Brain microvascular endothelial cell (primary cell): ENCODE measurements around the gene NOS3.

ENCODE experiments used
- DNase-seq: peaks from one replicate; pipeline ENCODE4 v3.0.0-alpha.2; 2020
- H3K27ac ChIP-seq: fragments of 250-450 bp; sonication (Bioruptor Pico); 2 replicates; pipeline ENCODE4 v1.5.1; 2020; ENCODE audit warnings: mild to moderate bottlenecking, moderate library complexity
- H3K27me3 ChIP-seq: fragments of 250-450 bp; sonication (Bioruptor Pico); replicated peaks from 2 replicates; pipeline ENCODE4 v1.5.1; 2020; ENCODE audit warnings: mild to moderate bottlenecking
- H3K36me3 ChIP-seq: fragments of 250-450 bp; sonication (Bioruptor Pico); replicated peaks from 2 replicates; pipeline ENCODE4 v1.5.1; 2020; ENCODE audit warnings: mild to moderate bottlenecking
- H3K4me3 ChIP-seq: 2 replicates; pipeline ENCODE4 v1.5.1; 2011; ENCODE audit warnings: low read depth, mild to moderate bottlenecking, control low read depth, low read length, moderate library complexity
- in situ Hi-C: cut with HindIII; loops from 2 replicates; pipeline ENCODE4 v1.10.0; 2017; ENCODE audit warnings: low sequenced_read_pairs, low pct_ligation_motif_present
- TF ChIP-seq, protein P1 (sequence below): IDR thresholded peaks from 2 replicates; pipeline ENCODE4 v1.5.1; 2011; ENCODE audit warnings: low read depth, mild to moderate bottlenecking, moderate library complexity, low read length, control low read depth, inconsistent platforms; ENCODE audit errors: missing control alignments

NOS3 gene

DNA sequence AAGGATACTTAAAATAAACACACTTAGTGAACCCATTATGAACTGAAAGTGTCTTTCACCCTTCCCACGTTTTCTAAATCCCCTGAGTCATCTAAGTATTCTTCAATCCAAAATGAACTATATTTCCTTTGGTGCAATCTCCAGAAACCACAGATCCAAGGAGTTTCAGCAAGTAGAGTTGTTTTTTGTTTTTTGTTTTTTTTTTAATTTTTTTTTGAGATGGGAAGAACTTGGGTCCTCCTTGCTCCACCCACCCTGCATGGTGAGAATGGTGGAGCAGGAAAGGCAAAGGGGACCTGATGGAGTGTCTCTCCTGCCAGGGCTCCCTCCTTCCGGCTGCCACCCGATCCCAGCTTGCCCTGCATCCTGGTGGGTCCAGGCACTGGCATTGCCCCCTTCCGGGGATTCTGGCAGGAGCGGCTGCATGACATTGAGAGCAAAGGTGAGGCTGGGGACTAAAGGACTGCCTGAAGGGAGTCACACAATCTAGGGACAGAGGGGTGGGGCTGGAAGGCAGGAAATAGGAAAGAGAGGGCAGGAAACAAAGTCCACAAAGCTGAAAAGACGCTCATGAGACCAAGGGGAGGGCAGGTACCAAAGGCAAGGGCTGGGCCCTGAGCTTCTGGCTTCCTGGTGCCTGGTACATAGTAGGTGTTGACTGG lies 21.3 kb downstream of the NOS3 start:
- H3K27ac ChIP-seq: no peak overlapping the region
- in situ Hi-C loops: no loop called here

DNA sequence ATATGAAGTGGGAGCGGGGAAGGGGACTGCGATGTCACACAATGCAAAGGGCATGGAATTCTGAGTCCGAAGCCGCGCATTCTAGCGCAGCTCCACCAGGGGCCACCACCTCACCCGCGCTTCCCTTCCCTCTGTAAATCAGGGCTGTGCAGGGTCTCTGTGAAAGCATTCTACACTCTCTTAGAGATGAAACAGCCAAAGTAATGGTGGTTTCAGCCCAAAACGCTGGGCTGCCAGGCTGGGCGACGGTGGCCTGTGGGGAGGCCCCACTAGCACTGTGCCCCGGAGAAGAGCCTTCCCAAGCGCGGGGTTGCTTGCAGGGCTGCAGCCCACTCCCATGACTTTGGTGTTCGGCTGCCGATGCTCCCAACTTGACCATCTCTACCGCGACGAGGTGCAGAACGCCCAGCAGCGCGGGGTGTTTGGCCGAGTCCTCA lies 22.1 kb downstream of the NOS3 start:
- Histone ChIP-seq H3K4me3 (no peak overlapping the region), H3K36me3 (no peaks in the 10 kb centered on the region), H3K27ac (no peak overlapping the region), H3K27me3 (peaks cover 8% of the 10 kb centered on the region)
- in situ Hi-C loops: no loop called here
- peak; percentile 33 for DNase-seq
- TF ChIP-seq, protein P1, sequence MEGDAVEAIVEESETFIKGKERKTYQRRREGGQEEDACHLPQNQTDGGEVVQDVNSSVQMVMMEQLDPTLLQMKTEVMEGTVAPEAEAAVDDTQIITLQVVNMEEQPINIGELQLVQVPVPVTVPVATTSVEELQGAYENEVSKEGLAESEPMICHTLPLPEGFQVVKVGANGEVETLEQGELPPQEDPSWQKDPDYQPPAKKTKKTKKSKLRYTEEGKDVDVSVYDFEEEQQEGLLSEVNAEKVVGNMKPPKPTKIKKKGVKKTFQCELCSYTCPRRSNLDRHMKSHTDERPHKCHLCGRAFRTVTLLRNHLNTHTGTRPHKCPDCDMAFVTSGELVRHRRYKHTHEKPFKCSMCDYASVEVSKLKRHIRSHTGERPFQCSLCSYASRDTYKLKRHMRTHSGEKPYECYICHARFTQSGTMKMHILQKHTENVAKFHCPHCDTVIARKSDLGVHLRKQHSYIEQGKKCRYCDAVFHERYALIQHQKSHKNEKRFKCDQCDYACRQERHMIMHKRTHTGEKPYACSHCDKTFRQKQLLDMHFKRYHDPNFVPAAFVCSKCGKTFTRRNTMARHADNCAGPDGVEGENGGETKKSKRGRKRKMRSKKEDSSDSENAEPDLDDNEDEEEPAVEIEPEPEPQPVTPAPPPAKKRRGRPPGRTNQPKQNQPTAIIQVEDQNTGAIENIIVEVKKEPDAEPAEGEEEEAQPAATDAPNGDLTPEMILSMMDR: peak; percentile 85

More for the DNA sequence above, 21.3 kb downstream of the NOS3 start:
- Histone ChIP-seq H3K4me3 (no peak overlapping the region), H3K27me3 (peaks cover 6% of the 10 kb centered on the region), H3K36me3 (no peaks in the 10 kb centered on the region)
- DNase-seq: no peak
- TF ChIP-seq, protein P1: no peak

DNA sequence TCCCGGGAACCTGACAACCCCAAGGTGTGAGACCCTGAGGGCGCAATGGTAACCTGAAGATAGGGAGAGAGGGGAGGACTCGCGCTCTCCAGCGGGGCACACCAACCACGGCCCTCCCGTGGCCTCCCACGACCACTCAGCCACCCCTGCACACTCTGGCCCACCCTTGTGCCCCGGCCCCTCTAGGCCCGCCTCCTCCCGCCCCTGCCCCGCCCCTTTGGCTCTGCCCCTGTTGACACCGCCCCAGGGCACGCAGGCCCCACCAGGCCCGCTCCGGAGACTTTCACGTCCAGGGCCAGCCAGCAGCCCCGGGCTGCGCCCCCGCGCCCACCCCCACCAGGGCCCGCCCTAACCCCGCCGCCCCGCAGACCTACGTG lies 22.5 kb downstream of the NOS3 start:
- TF ChIP-seq, protein P1: no peak
- no peaks in the 10 kb centered on the region for H3K36me3 ChIP-seq
- peak overlapping the region; percentile 52 for H3K4me3 ChIP-seq
- H3K27me3 ChIP-seq: peaks cover 10% of the 10 kb centered on the region
- DNase-seq: no peak
- in situ Hi-C loops: no loop called here
- H3K27ac ChIP-seq: no peak overlapping the region

DNA sequence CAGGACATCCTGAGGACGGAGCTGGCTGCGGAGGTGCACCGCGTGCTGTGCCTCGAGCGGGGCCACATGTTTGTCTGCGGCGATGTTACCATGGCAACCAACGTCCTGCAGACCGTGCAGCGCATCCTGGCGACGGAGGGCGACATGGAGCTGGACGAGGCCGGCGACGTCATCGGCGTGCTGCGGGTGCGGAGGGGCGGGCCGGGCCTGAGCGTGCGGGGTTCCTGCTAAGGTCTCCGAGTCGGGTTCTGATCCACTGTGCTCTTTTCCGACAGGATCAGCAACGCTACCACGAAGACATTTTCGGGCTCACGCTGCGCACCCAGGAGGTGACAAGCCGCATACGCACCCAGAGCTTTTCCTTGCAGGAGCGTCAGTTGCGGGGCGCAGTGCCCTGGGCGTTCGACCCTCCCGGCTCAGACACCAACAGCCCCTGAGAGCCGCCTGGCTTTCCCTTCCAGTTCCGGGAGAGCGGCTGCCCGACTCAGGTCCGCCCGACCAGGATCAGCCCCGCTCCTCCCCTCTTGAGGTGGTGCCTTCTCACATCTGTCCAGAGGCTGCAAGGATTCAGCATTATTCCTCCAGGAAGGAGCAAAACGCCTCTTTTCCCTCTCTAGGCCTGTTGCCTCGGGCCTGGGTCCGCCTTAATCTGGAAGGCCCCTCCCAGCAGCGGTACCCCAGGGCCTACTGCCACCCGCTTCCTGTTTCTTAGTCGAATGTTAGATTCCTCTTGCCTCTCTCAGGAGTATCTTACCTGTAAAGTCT lies 23.1 kb downstream of the NOS3 start:
- in situ Hi-C loops: no loop called here

DNA sequence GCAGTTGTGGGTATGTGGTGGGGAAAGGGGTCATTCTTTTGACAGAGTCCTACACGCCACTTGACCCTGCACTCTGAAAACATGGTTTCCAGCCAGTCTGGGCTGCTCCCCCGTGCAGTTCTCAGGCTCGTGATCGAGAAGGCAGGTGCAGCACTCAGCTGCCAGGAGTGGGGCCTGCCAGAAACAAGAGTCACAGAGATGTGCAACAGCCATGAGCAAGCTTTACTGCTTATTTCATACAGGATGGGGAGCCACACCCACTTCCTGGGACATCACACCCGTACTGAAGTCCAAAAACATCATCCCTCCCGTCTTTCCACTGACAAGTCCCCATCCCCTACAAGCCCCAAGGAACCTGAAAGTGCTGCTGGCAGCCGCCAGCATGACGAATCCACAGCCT lies 24.1 kb downstream of the NOS3 start:
- in situ Hi-C loops: no loop called here
- Histone ChIP-seq H3K36me3 (no peaks in the 10 kb centered on the region), H3K4me3 (no peak overlapping the region), H3K27ac (no peak overlapping the region), H3K27me3 (peaks cover 24% of the 10 kb centered on the region)
- no peak for DNase-seq
- TF ChIP-seq, protein P1: no peak

More for the DNA sequence above, 23.1 kb downstream of the NOS3 start:
- peak overlapping the region; percentile 52 for H3K4me3 ChIP-seq
- TF ChIP-seq, protein P1: peak; percentile 18
- no peaks in the 10 kb centered on the region for H3K36me3 ChIP-seq
- peaks cover 14% of the 10 kb centered on the region for H3K27me3 ChIP-seq
- no peak overlapping the region for H3K27ac ChIP-seq
- peak; percentile 79 for DNase-seq
